IMR-90 (cell line): ENCODE measurements around the gene QSOX2. TPM values are rescaled to one million over a fixed set of nuclear protein-coding genes. Genes with fewer than 3 reads are reported as not detected.

ENCODE experiments used
- ATAC-seq: fragments of 200-7000 bp; cut with Tn5 transposase; 2 replicates; pipeline ENCODE4 v1.9.1; 2020; ENCODE audit warnings: low read depth, mild to moderate bottlenecking, moderate library complexity
- BruUV-seq: library from RNA; stranded (reverse); fragments of 400-500 nt; replicated peaks from 2 replicates; lab custom pipeline; 2021; lab: Mats Ljungman, UMichigan
- CTCF ChIA-PET: fragments of 300-600 bp; formaldehyde crosslinking; extraction: SDS; loops from one replicate; lab custom pipeline; 2021; ENCODE audit warnings: antibody characterized with exemption; lab: Yijun Ruan, JAX
- POLR2A ChIA-PET: fragments of 300-600 bp; sonication (Branson Sonifier 250); formaldehyde crosslinking; loops from one replicate; lab custom pipeline; 2022; ENCODE audit warnings: antibody characterized with exemption; ENCODE audit not compliant: unreplicated experiment; lab: Charles Lee
- DNase-seq: peaks from one replicate; pipeline ENCODE4 v3.0.0; 2013
- H2AFZ ChIP-seq: replicated peaks from 2 replicates; pipeline ENCODE3; 2013; ENCODE audit warnings: low read length, mild to moderate bottlenecking; ENCODE audit not compliant: poor library complexity
- H2AK5ac ChIP-seq: 2 replicates; pipeline ENCODE4 v1.6.1; 2013; ENCODE audit warnings: low read depth, low read length, inconsistent platforms
- H2AK9ac ChIP-seq: replicated peaks from 2 replicates; pipeline ENCODE3; 2013; ENCODE audit warnings: mild to moderate bottlenecking, low read depth, low read length, moderate library complexity; ENCODE audit not compliant: poor library complexity
- H2BK120ac ChIP-seq: 2 replicates; pipeline ENCODE4 v1.6.1; 2013; ENCODE audit warnings: low read depth, low read length, inconsistent platforms
- H2BK15ac ChIP-seq: 3 replicates; pipeline ENCODE4 v1.6.1; 2013; ENCODE audit warnings: low read depth, low read length, inconsistent platforms
- H2BK20ac ChIP-seq: 2 replicates; pipeline ENCODE4 v1.6.1; 2013; ENCODE audit warnings: low read depth, mild to moderate bottlenecking, inconsistent platforms, low read length, moderate library complexity
- H2BK5ac ChIP-seq: 2 replicates; pipeline ENCODE4 v1.6.1; 2013; ENCODE audit warnings: mild to moderate bottlenecking, low read depth, low read length, inconsistent platforms; ENCODE audit not compliant: poor library complexity, severe bottlenecking
- H3K14ac ChIP-seq: replicated peaks from 2 replicates; pipeline ENCODE4 v1.6.1; 2013; ENCODE audit warnings: low read depth, low read length, inconsistent platforms
- H3K18ac ChIP-seq: 2 replicates; pipeline ENCODE4 v1.6.1; 2013; ENCODE audit warnings: low read depth, low read length, control low read depth
- H3K23ac ChIP-seq: 2 replicates; pipeline ENCODE4 v1.6.1; 2013; ENCODE audit warnings: low read depth, low read length, inconsistent platforms
- H3K27ac ChIP-seq: 2 replicates; pipeline ENCODE4 v1.5.1; 2013; ENCODE audit warnings: mild to moderate bottlenecking, control low read depth, low read length; ENCODE audit not compliant: insufficient read depth
- H3K27me3 ChIP-seq: 2 replicates; pipeline ENCODE4 v1.6.1; 2013; ENCODE audit warnings: low read length; ENCODE audit not compliant: control insufficient read depth, insufficient read depth
- H3K36me3 ChIP-seq: 2 replicates; pipeline ENCODE4 v1.6.1; 2013; ENCODE audit warnings: low read length, mixed read lengths; ENCODE audit not compliant: control insufficient read depth, insufficient read depth
- H3K4ac ChIP-seq: 2 replicates; pipeline ENCODE4 v1.6.1; 2013; ENCODE audit warnings: low read depth, low read length, inconsistent platforms
- H3K4me1 ChIP-seq: 2 replicates; pipeline ENCODE4 v1.6.1; 2013; ENCODE audit warnings: low read length, mixed read lengths; ENCODE audit not compliant: control insufficient read depth, insufficient read depth
- H3K4me2 ChIP-seq: 2 replicates; pipeline ENCODE4 v1.6.1; 2013; ENCODE audit warnings: low read depth, mild to moderate bottlenecking, control low read depth, low read length, moderate library complexity
- H3K4me3 ChIP-seq: 2 replicates; pipeline ENCODE4 v1.5.1; 2013; ENCODE audit warnings: low read depth, mild to moderate bottlenecking, control low read depth, low read length, moderate library complexity; ENCODE audit not compliant: insufficient read depth
- H3K56ac ChIP-seq: 2 replicates; pipeline ENCODE4 v1.6.1; 2013; ENCODE audit warnings: low read length, inconsistent platforms; ENCODE audit not compliant: insufficient read depth; ENCODE audit errors: extremely low read depth
- H3K79me1 ChIP-seq, 2 experiments: 2 replicates each; pipeline ENCODE4 v1.6.1; 2013; ENCODE audit warnings: low read length in 2 of 2, inconsistent platforms in 1 of 2, low read depth in 1 of 2
- H3K9ac ChIP-seq: 2 replicates; pipeline ENCODE4 v1.6.1; 2013; ENCODE audit warnings: low read depth, low read length, control low read depth
- H3K9me1 ChIP-seq: 2 replicates; pipeline ENCODE4 v1.6.1; 2013; ENCODE audit warnings: low read length, inconsistent platforms; ENCODE audit not compliant: insufficient read depth
- H3K9me3 ChIP-seq: 2 replicates; pipeline ENCODE4 v1.6.1; 2013; ENCODE audit warnings: low read length; ENCODE audit not compliant: control insufficient read depth, insufficient read depth
- H4K20me1 ChIP-seq: 2 replicates; pipeline ENCODE4 v1.6.1; 2013; ENCODE audit warnings: low read length, inconsistent platforms; ENCODE audit not compliant: insufficient read depth
- H4K5ac ChIP-seq: 2 replicates; pipeline ENCODE4 v1.6.1; 2013; ENCODE audit warnings: mild to moderate bottlenecking, low read depth, low read length, control low read depth
- H4K8ac ChIP-seq, 2 experiments: 2 replicates each; pipeline ENCODE4 v1.6.1; 2013; ENCODE audit warnings: low read depth in 2 of 2, low read length in 2 of 2, control low read depth in 1 of 2, inconsistent platforms in 1 of 2
- H4K91ac ChIP-seq: 2 replicates; pipeline ENCODE4 v1.6.1; 2013; ENCODE audit warnings: low read depth, low read length, inconsistent platforms; ENCODE audit not compliant: insufficient read depth
- CHD1 ChIP-seq: IDR thresholded peaks from 2 replicates; pipeline ENCODE4 v1.6.1; 2012; ENCODE audit warnings: low read depth, low read length, improper control_type of control experiment
- ELK1 ChIP-seq: fragments of 150-350 bp; IDR thresholded peaks from 2 replicates; pipeline ENCODE4 v1.6.1; 2016; ENCODE audit warnings: low read depth, mild to moderate bottlenecking, low read length, moderate library complexity, borderline replicate concordance
- MAZ ChIP-seq: IDR thresholded peaks from 2 replicates; pipeline ENCODE4 v1.6.1; 2012; ENCODE audit warnings: low read depth, mild to moderate bottlenecking, low read length, improper control_type of control experiment, moderate library complexity, borderline replicate concordance
- NFE2L2 ChIP-seq: fragments of 150-350 bp; IDR thresholded peaks from 2 replicates; pipeline ENCODE4 v1.6.1; 2016; ENCODE audit warnings: low read depth, mild to moderate bottlenecking, low read length
- POLR2A ChIP-seq: IDR thresholded peaks from 2 replicates; pipeline ENCODE4 v1.6.1; 2012; ENCODE audit warnings: mild to moderate bottlenecking, low read depth, low read length
- RFX5 ChIP-seq: IDR thresholded peaks from 2 replicates; pipeline ENCODE4 v1.8.0; 2012; ENCODE audit warnings: low read depth, mild to moderate bottlenecking, low read length, moderate library complexity
- SMC3 ChIP-seq: fragments of 150-350 bp; IDR thresholded peaks from 2 replicates; pipeline ENCODE4 v1.6.1; 2016; ENCODE audit warnings: low read depth, mild to moderate bottlenecking, antibody characterized with exemption, low read length, moderate library complexity
- WGBS, 2 experiments: methylation state at CpG; one replicate each; pipeline versions ENCODE4 v1.1.5 to v1.1.7; 2013; ENCODE audit warnings: missing lambda C conversion rate in 2 of 2; ENCODE audit not compliant: insufficient read length in 1 of 2; ENCODE audit errors: extremely low coverage in 2 of 2; 5-methylcytosine and 5-hydroxymethylcytosine counted together
- dilution Hi-C: fragments of 300-500 bp; cut with HindIII; formaldehyde crosslinking; loops from one replicate; pipeline ENCODE4 v1.14.3; 2018; ENCODE audit warnings: low sequenced_read_pairs; ENCODE audit not compliant: unreplicated experiment
- in situ Hi-C: fragments of 300-500 bp; cut with MboI; formaldehyde crosslinking; loops from 3 replicates; pipeline ENCODE4 v1.14.3; 2019; ENCODE audit warnings: low sequenced_read_pairs, inconsistent platforms, mixed read lengths
- intact Hi-C: fragments of 100-400 bp; cut with micrococcal nuclease; formaldehyde crosslinking; loops from 2 replicates; pipeline ENCODE4 v1.10.0; 2022
- polyA plus RNA-seq, 3 experiments: library from polyadenylated mRNA; depleted of rRNA; stranded (reverse); fragments of >200 nt; gene quantifications; 2 replicates each; pipeline ENCODE4 v1.2.3, GENCODE V29; 2012; ENCODE audit warnings: low replicate concordance in 1 of 3
- total RNA-seq: library from RNA; depleted of rRNA; stranded (reverse); fragments of >200 nt; gene quantifications from 2 replicates; pipeline ENCODE4 v1.2.3, GENCODE V29; 2012

Gene QSOX2
- total and polyA plus RNA-seq, 2 of the 4 experiments (the other 2 are of a cell fraction): 5.9 to 12.9 TPM

- Histone ChIP-seq H4K8ac (no peak overlapping the region), H2AK9ac (no peak overlapping the region), H3K9me3 (no peaks in the 10 kb centered on the region), H3K4me2 (no peak overlapping the region), H3K79me1 (no peaks in the 10 kb centered on the region), H3K36me3 (no peaks in the 10 kb centered on the region), H2BK20ac (no peak overlapping the region), H3K4ac (no peak overlapping the region), H3K9ac (no peak overlapping the region), H4K91ac (no peak overlapping the region), H3K9me1 (no peaks in the 10 kb centered on the region), H2BK5ac (no peak overlapping the region), H4K20me1 (no peaks in the 10 kb centered on the region), H3K27me3 (peaks cover 33% of the 10 kb centered on the region), H3K18ac (no peak overlapping the region), H3K56ac (no peak overlapping the region), H4K5ac (no peak overlapping the region), H2BK15ac (no peak overlapping the region), H3K23ac (no peak overlapping the region), H3K27ac (no peak overlapping the region), H2BK120ac (no peak overlapping the region), H3K4me1 (peaks cover 5% of the 10 kb centered on the region), H2AK5ac (no peak overlapping the region), H3K14ac (no peak overlapping the region), H2AFZ (peak overlapping the region; percentile 58), H3K4me3 (no peak overlapping the region)
- dilution Hi-C loops (no loop called here), intact Hi-C loops (no loop called here), in situ Hi-C loops (no loop called here)
- ChIA-PET CTCF (no interaction called here), POLR2A (no interaction called here)
- no peak for ATAC-seq
- no peak for TF ChIP-seq MAZ
- TF ChIP-seq NFE2L2: no peak
- no peak for TF ChIP-seq ELK1
- no peak for TF ChIP-seq POLR2A
- TF ChIP-seq CHD1: no peak
- no peak for TF ChIP-seq SMC3
- TF ChIP-seq RFX5: no peak
- DNase-seq: no peak
- no TSS peak for BruUV-seq
- WGBS, 2 experiments: 75% methylated on average over 24 of the region's 39 CpGs; no CpG with 5 or more reads in 1 of the 2 experiments
These were observed 12.0 kb upstream of the QSOX2 start for GRCh38 chr9:136257381-136258298.
